Upper lobe of left lung (tissue), 6 donors: ENCODE measurements around the gene CLTC. TPM values are rescaled to one million over a fixed set of nuclear protein-coding genes. Genes with fewer than 3 reads are reported as not detected.

ENCODE experiments used
- ATAC-seq, 2 donors: fragments of 200-7000 bp; cut with Tn5 transposase; one replicate each; pipeline ENCODE4 v1.9.1; 2022; ENCODE audit warnings: mild to moderate bottlenecking in 2 of 2, moderate library complexity in 2 of 2; ENCODE audit not compliant: low FRiP score in 2 of 2
- DNase-seq, 2 donors: peaks; one replicate each; pipeline ENCODE4 v3.0.0-alpha.2; 2019 to 2020
- H3K27ac ChIP-seq, 4 donors: fragments of 200-600 bp; sonication (generic); one replicate each; pipeline ENCODE4 v1.5.1; 2016 to 2019
- H3K27me3 ChIP-seq, 4 donors: fragments of 200-600 bp; sonication (generic); one replicate each; pipeline ENCODE4 v1.5.1; 2017 to 2019
- H3K36me3 ChIP-seq, 4 donors: fragments of 200-600 bp; sonication (generic); one replicate each; pipeline ENCODE4 v1.5.1; 2016 to 2019
- H3K4me1 ChIP-seq, 4 donors: fragments of 200-600 bp; sonication (generic); one replicate each; pipeline ENCODE4 v1.5.1; 2018 to 2019
- H3K4me3 ChIP-seq, 4 donors: fragments of 200-600 bp; sonication (generic); one replicate each; pipeline ENCODE4 v1.5.1; 2017 to 2019; ENCODE audit warnings: mild to moderate bottlenecking in 2 of 4, moderate library complexity in 1 of 4
- H3K9me3 ChIP-seq, 4 donors: fragments of 200-600 bp; sonication (generic); one replicate each; pipeline ENCODE4 v1.5.1; 2018 to 2019
- CTCF ChIP-seq, 6 experiments: fragments of 450-650 bp in 4 of 6; fragments of 200-600 bp in 2 of 6; sonication (generic) in 2 of 6; IDR thresholded peaks; one replicate each; pipeline ENCODE4 v1.5.1; 2016 to 2019; ENCODE audit warnings: antibody characterized with exemption in 6 of 6
- EP300 ChIP-seq, 4 donors: sonication (generic); formaldehyde crosslinking; IDR thresholded peaks; one replicate each; pipeline ENCODE4 v1.5.1; 2017; ENCODE audit warnings: antibody characterized with exemption in 4 of 4, control low read depth in 2 of 4
- POLR2A ChIP-seq, 4 donors: fragments of 450-650 bp; IDR thresholded peaks; one replicate each; pipeline ENCODE4 v1.5.1; 2016 to 2017; ENCODE audit warnings: antibody characterized with exemption in 4 of 4, mild to moderate bottlenecking in 2 of 4
- POLR2AphosphoS5 ChIP-seq, 2 donors: sonication (generic); formaldehyde crosslinking; IDR thresholded peaks; one replicate each; pipeline ENCODE4 v1.5.1; 2017; ENCODE audit warnings: antibody characterized with exemption in 2 of 2
- WGBS, 2 donors: methylation state at CpG; one replicate each; pipeline ENCODE4 v1.1.5; 2017 to 2018; 5-methylcytosine and 5-hydroxymethylcytosine counted together
- total RNA-seq, 6 donors: library from RNA; depleted of rRNA in 4 of 6; stranded (reverse); fragments of >200 nt in 4 of 6; gene quantifications; one replicate each; pipeline versions ENCODE4 v1.1.0 to v1.2.1, GENCODE V29; 2016 to 2021
- donor health status: DM: no; HTN: no; CAD: no; lungs with moderate emphysema.
- donor health status: DM: no; HTN: yes; CAD: no; lungs with severe emphysema.

The CLTC gene
- total RNA-seq, 6 donors from 2014 or later = 113 to 266 (median 192) TPM

GRCh38 chr17:59637611-59638310 lies 18.1 kb downstream of the CLTC start:
- Histone ChIP-seq H3K4me1 (peaks cover 59 to 76% (median 68%) of the 10 kb centered on the region in 4 donors), H3K4me3 (no peak overlapping the region), H3K9me3 (no peaks in the 10 kb centered on the region), H3K36me3 (no peaks in the 10 kb centered on the region), H3K27me3 (no peaks in the 10 kb centered on the region), H3K27ac (no peak overlapping the region)
- ATAC-seq = no peak
- DNase-seq = no peak
- 89 to 91% methylated on average over 1 of the region's 1 CpG for WGBS, 2 donors
- TF ChIP-seq POLR2A (IDR thresholded peaks at IDR 0.05) (no peak), EP300 (IDR thresholded peaks at IDR 0.05) (no peak), CTCF (IDR thresholded peaks at IDR 0.05) (no peak), POLR2AphosphoS5 (IDR thresholded peaks at IDR 0.05) (no peak)

GRCh38 chr17:59638553-59638952 lies 18.9 kb downstream of the CLTC start:
- 75 to 84% methylated on average over 10 of the region's 10 CpGs for WGBS, 2 donors
- Histone ChIP-seq H3K27ac (no peak overlapping the region), H3K9me3 (no peaks in the 10 kb centered on the region), H3K4me1 (peaks cover 61 to 76% (median 69%) of the 10 kb centered on the region in 4 donors), H3K36me3 (no peaks in the 10 kb centered on the region), H3K4me3 (no peak overlapping the region), H3K27me3 (no peaks in the 10 kb centered on the region)
- ATAC-seq (no peak), DNase-seq (no peak)
- no peak for TF ChIP-seq POLR2A (IDR thresholded peaks at IDR 0.05)
- TF ChIP-seq CTCF (IDR thresholded peaks at IDR 0.05) = no peak
- no peak for TF ChIP-seq POLR2AphosphoS5 (IDR thresholded peaks at IDR 0.05)
- no peak for TF ChIP-seq EP300 (IDR thresholded peaks at IDR 0.05)

GRCh38 chr17:59641799-59642484 lies 22.2 kb downstream of the CLTC start:
- no peaks in the 10 kb centered on the region for H3K27me3 ChIP-seq
- TF ChIP-seq CTCF (IDR thresholded peaks at IDR 0.05) (no peak), POLR2A (IDR thresholded peaks at IDR 0.05) (no peak), EP300 (IDR thresholded peaks at IDR 0.05) (no peak), POLR2AphosphoS5 (IDR thresholded peaks at IDR 0.05) (no peak)
- H3K9me3 ChIP-seq = no peaks in the 10 kb centered on the region
- peaks cover 45 to 56% (median 50%) of the 10 kb centered on the region in 4 donors for H3K4me1 ChIP-seq
- H3K27ac ChIP-seq = no peak overlapping the region
- peak in 1 of 2 donors; percentile 54 for ATAC-seq
- no peak overlapping the region for H3K4me3 ChIP-seq
- DNase-seq = no peak
- 47 to 50% methylated on average over 2 of the region's 2 CpGs for WGBS, 2 donors
- peaks cover 0 to 28% (median 6%) of the 10 kb centered on the region in 4 donors for H3K36me3 ChIP-seq

- Histone ChIP-seq H3K4me1 (peaks cover 45 to 56% (median 50%) of the 10 kb centered on the region in 4 donors), H3K9me3 (no peaks in the 10 kb centered on the region), H3K27ac (peak overlapping the region in 1 of 4 donors; percentile 49), H3K4me3 (no peak overlapping the region), H3K36me3 (peaks cover 0 to 35% (median 10%) of the 10 kb centered on the region in 4 donors), H3K27me3 (no peaks in the 10 kb centered on the region)
- TF ChIP-seq CTCF (IDR thresholded peaks at IDR 0.05) (no peak), EP300 (IDR thresholded peaks at IDR 0.05) (no peak), POLR2AphosphoS5 (IDR thresholded peaks at IDR 0.05) (no peak), POLR2A (IDR thresholded peaks at IDR 0.05) (no peak)
- WGBS, 2 donors = 74% methylated on average over 1 of the region's 1 CpG
- no peak for DNase-seq
- no peak for ATAC-seq
These were observed 22.9 kb downstream of the CLTC start for GRCh38 chr17:59642565-59642964.
